NCI-H2196 (cell line): ENCODE results near the gene LGR4.

Experiments
- DNase-seq: peaks from one replicate; lab custom pipeline; 2025; ENCODE audit not compliant: unreplicated experiment; lab: John Stamatoyannopoulos, UW

The LGR4 gene

GRCh38 chr11:27406498-27407354, 65.9 kb downstream of the LGR4 start:
- no peak for DNase-seq

GRCh38 chr11:27405134-27405533, 67.5 kb downstream of the LGR4 start:
- DNase-seq = no peak

- DNase-seq = no peak
These were observed 68.2 kb downstream of the LGR4 start for GRCh38 chr11:27404427-27404826.

- DNase-seq = no peak
These were observed 69.4 kb downstream of the LGR4 start for GRCh38 chr11:27403195-27403594.

GRCh38 chr11:27402450-27402849, 70.1 kb downstream of the LGR4 start:
- no peak for DNase-seq

- DNase-seq = no peak
These were observed 70.7 kb downstream of the LGR4 start for GRCh38 chr11:27401833-27402316.

- no peak for DNase-seq
These were observed 71.2 kb downstream of the LGR4 start for GRCh38 chr11:27401280-27401832.

- DNase-seq = no peak
These were observed 74.2 kb downstream of the LGR4 start for GRCh38 chr11:27398400-27398770.

- no peak for DNase-seq
These were observed 74.8 kb downstream of the LGR4 start for GRCh38 chr11:27397624-27398399.

- DNase-seq = no peak
These were observed 76.2 kb downstream of the LGR4 start for GRCh38 chr11:27396259-27396839.

- DNase-seq = peak; percentile 35
These were observed 76.9 kb downstream of the LGR4 start for GRCh38 chr11:27395556-27396258.

GRCh38 chr11:27394781-27395228, 77.8 kb downstream of the LGR4 start:
- no peak for DNase-seq

GRCh38 chr11:27392278-27393114, 80.1 kb downstream of the LGR4 start:
- no peak for DNase-seq

- DNase-seq = no peak
These were observed 81.1 kb downstream of the LGR4 start for GRCh38 chr11:27391331-27392015.

GRCh38 chr11:27390318-27391295, 82.0 kb downstream of the LGR4 start:
- DNase-seq = no peak

GRCh38 chr11:27388869-27389268, 83.7 kb downstream of the LGR4 start:
- DNase-seq = no peak

- no peak for DNase-seq
These were observed 84.6 kb downstream of the LGR4 start for GRCh38 chr11:27388001-27388400.

- DNase-seq = no peak
These were observed 85.2 kb downstream of the LGR4 start for GRCh38 chr11:27387362-27387761.
